ENCODE results near the gene RPL39.
"Not testable (repeated sequence)": the region's sequence is repeated elsewhere in the genome, so short reads cannot be mapped to it uniquely, and the experiment has no call there.

RPL39 gene

GRCh38 chrX:119817130-119817690 lies 25.8 kb upstream of the RPL39 start:
- Mint-ChIP-seq H3K27me3 (ENCODE audit: low read depth, poor library complexity) (peaks cover 8% of the 10 kb centered on the region), H3K9me3 (peaks cover 52% of the 10 kb centered on the region), H3K4me3 (no peak overlapping the region), H3K27ac (no peak overlapping the region), H3K4me1 (no peaks in the 10 kb centered on the region), H3K36me3 (ENCODE audit: low read depth) (peaks cover 8% of the 10 kb centered on the region)
- no peak for DNase-seq
- TF ChIP-seq CTCF (IDR thresholded peaks at IDR 0.05) = no peak

GRCh38 chrX:119816300-119816699 lies 24.9 kb upstream of the RPL39 start:
- peaks cover 9% of the 10 kb centered on the region for H3K36me3 Mint-ChIP-seq (ENCODE audit: low read depth)
- no peak for DNase-seq
- H3K4me1 Mint-ChIP-seq = no peaks in the 10 kb centered on the region
- H3K4me3 Mint-ChIP-seq = no peak overlapping the region
- no peak overlapping the region for H3K27ac Mint-ChIP-seq
- peaks cover 47% of the 10 kb centered on the region for H3K9me3 Mint-ChIP-seq
- no peak for TF ChIP-seq CTCF (IDR thresholded peaks at IDR 0.05)
- peaks cover 8% of the 10 kb centered on the region for H3K27me3 Mint-ChIP-seq (ENCODE audit: low read depth, poor library complexity)

GRCh38 chrX:119809185-119809666 lies 17.8 kb upstream of the RPL39 start:
- Mint-ChIP-seq H3K27me3 (ENCODE audit: low read depth, poor library complexity) (peaks cover 8% of the 10 kb centered on the region), H3K27ac (no peak overlapping the region), H3K4me3 (no peak overlapping the region), H3K36me3 (ENCODE audit: low read depth) (peaks cover 18% of the 10 kb centered on the region), H3K4me1 (no peaks in the 10 kb centered on the region), H3K9me3 (peaks cover 62% of the 10 kb centered on the region)
- DNase-seq = no peak
- TF ChIP-seq CTCF (IDR thresholded peaks at IDR 0.05) = no peak

- H3K27ac Mint-ChIP-seq; DNase-seq; H3K27me3 Mint-ChIP-seq (ENCODE audit: low read depth, poor library complexity); H3K4me3 Mint-ChIP-seq; H3K4me1 Mint-ChIP-seq: not testable (repeated sequence)
- peaks cover 18% of the 10 kb centered on the region for H3K36me3 Mint-ChIP-seq (ENCODE audit: low read depth)
- peaks cover 56% of the 10 kb centered on the region for H3K9me3 Mint-ChIP-seq
Observed at GRCh38 chrX:119808461-119808860, 17.0 kb upstream of the RPL39 start.

GRCh38 chrX:119802546-119802945 lies 11.1 kb upstream of the RPL39 start:
- DNase-seq = no peak
- no peaks in the 10 kb centered on the region for H3K4me1 Mint-ChIP-seq
- peaks cover 54% of the 10 kb centered on the region for H3K9me3 Mint-ChIP-seq
- no peak for TF ChIP-seq CTCF (IDR thresholded peaks at IDR 0.05)
- peaks cover 2% of the 10 kb centered on the region for H3K27me3 Mint-ChIP-seq (ENCODE audit: low read depth, poor library complexity)
- peaks cover 11% of the 10 kb centered on the region for H3K36me3 Mint-ChIP-seq (ENCODE audit: low read depth)
- no peak overlapping the region for H3K27ac Mint-ChIP-seq
- no peak overlapping the region for H3K4me3 Mint-ChIP-seq

GRCh38 chrX:119801253-119802221 lies 10.1 kb upstream of the RPL39 start:
- no peak overlapping the region for H3K27ac Mint-ChIP-seq
- no peaks in the 10 kb centered on the region for H3K4me1 Mint-ChIP-seq
- H3K27me3 Mint-ChIP-seq (ENCODE audit: low read depth, poor library complexity) = peaks cover 2% of the 10 kb centered on the region
- H3K9me3 Mint-ChIP-seq = peaks cover 55% of the 10 kb centered on the region
- no peak for DNase-seq
- H3K4me3 Mint-ChIP-seq = no peak overlapping the region
- H3K36me3 Mint-ChIP-seq (ENCODE audit: low read depth) = peaks cover 11% of the 10 kb centered on the region
- no peak for TF ChIP-seq CTCF (IDR thresholded peaks at IDR 0.05)
